ENCODE measurements around the gene HSD17B11. TPM values are rescaled to one million over a fixed set of nuclear protein-coding genes. Genes with fewer than 3 reads are reported as not detected.

Gene HSD17B11
- total and polyA plus RNA-seq, 2 of the 8 experiments (the other 6 are each of a cell fraction or from before 2014, with no cell fraction given) = 6.0 to 9.0 TPM

DNA sequence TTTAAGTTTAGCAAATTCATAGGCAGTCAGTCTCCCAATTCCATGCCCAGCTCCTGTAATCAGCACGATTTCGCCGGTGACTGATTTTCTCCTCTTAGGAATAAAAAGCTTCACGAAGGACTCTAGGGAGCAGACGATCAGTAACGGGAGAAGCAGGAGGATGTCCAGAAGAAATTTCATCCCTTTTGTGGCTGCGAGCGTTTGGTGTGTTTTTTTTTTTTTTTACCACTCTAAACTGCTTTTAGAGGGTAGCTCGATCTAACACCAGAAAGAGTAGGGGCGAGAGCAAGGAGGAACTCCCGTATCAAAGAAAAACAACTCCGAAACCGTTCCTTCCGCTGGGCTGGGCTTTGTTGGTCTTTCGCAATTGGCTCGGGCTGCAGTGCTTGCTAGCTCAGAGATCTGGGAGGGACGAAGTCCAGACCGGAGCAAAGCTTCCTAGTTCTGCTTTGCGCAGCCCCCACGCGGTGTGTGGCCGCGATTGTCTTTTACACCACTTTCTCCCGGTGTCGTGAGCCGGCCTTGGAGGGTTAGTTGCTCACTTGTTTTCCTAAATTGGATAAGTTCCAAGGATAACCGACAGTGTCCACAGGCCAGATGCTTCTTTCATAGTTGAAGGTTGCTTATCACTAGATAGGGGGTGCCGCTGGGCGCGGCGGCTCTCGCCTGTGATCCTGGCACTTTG lies at the start of gene HSD17B11 (continued):
- TF ChIP-seq RAD21 (IDR thresholded peaks at IDR 0.05 in 1 of 2, conservative IDR thresholded peaks at IDR 0.05 in 1 of 2; ENCODE audit: low read depth in 2 of 2, low read length in 2 of 2) (no peak), RBBP5 (IDR thresholded peaks at IDR 0.05; ENCODE audit: borderline replicate concordance, low read depth, low read length) (peak; percentile 93), POU5F1 (IDR thresholded peaks at IDR 0.05; ENCODE audit: low read depth, low read length) (no peak), YY1 (IDR thresholded peaks at IDR 0.05; ENCODE audit: low read depth, low read length) (no peak), CHD2 (IDR thresholded peaks at IDR 0.05; ENCODE audit: low read length) (no peak), HDAC6 (IDR thresholded peaks at IDR 0.05; ENCODE audit: low read depth, low read length) (no peak), MAX (IDR thresholded peaks at IDR 0.05) (no peak), FOSL1 (IDR thresholded peaks at IDR 0.05; ENCODE audit: insufficient read depth, low read depth, low read length) (no peak), JUND (IDR thresholded peaks at IDR 0.05; ENCODE audit: low read length) (no peak), USF2 (IDR thresholded peaks at IDR 0.05; ENCODE audit: low read length) (no peak), SAP30 (IDR thresholded peaks at IDR 0.05; ENCODE audit: insufficient read depth, insufficient replicate concordance, low read length) (no peak), SP1 (IDR thresholded peaks at IDR 0.05; ENCODE audit: low read depth, low read length) (no peak), RXRA (IDR thresholded peaks at IDR 0.05; ENCODE audit: insufficient read depth, low read depth, low read length) (no peak), CEBPB (IDR thresholded peaks at IDR 0.05; ENCODE audit: low read depth, low read length) (peak; percentile 98), RNF2 (IDR thresholded peaks at IDR 0.05; ENCODE audit: borderline replicate concordance, low read depth, low read length, missing control alignments, poor library complexity, severe bottlenecking) (no peak), BACH1 (IDR thresholded peaks at IDR 0.05; ENCODE audit: low read length) (no peak), CHD1 (IDR thresholded peaks at IDR 0.05; ENCODE audit: low read depth, low read length) (no peak), TBP (IDR thresholded peaks at IDR 0.05; ENCODE audit: low read depth, low read length) (peak; percentile 71), NRF1 (IDR thresholded peaks at IDR 0.05; ENCODE audit: low read depth, low read length) (no peak), KDM5A (IDR thresholded peaks at IDR 0.05; ENCODE audit: low read length) (no peak), KDM4A (IDR thresholded peaks at IDR 0.05; ENCODE audit: low read depth, low read length, severe bottlenecking) (peak; percentile 58), SRF (IDR thresholded peaks at IDR 0.05; ENCODE audit: low read depth, low read length) (no peak)

All from H1 (cell line).